Measurements from ENCODE around the gene KCNQ1.

Gene KCNQ1

DNA sequence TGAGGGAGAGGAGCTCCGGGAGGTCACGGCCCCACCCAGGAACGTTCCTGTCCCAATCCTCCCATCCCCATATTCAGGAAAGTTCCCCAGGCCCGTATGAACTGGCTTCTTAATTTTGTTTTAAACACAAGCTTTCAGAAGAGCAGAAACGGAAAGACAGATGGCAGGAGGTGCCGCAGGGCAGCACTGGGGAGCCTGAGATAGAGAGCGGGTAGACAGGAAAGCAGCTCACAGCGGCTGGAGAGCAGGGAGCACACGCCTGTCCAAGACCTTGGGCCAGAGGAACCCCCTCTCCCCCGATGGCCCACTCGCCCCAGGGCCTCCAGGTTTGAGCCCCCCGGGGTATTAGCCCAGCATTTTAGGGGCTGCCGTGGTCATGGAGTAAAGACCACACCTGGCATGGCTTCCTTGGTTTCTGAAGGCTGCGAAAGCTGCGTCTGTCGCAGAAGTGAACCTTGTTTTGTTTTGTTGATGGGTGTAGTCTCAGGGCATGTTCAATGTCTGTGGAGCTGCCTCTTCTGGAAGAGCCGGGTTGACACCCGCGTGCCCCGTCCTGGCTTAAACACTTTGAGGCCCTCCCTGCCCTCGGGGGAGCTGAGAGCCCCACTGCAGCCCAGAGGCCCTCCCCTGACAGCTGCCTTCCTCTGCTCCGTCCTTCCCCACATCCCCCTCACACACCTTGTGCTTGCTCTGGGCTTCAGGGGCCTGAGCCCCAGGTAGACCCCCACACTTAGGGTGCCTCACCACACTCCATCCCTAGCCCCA is 272.9 kb downstream of the KCNQ1 start:
- TF ChIP-seq GATA3 (IDR thresholded peaks at IDR 0.05; ENCODE audit: low read depth, low read length), result no peak
- no peak for TF ChIP-seq GATA2 (IDR thresholded peaks at IDR 0.05; ENCODE audit: low read depth, low read length)

DNA sequence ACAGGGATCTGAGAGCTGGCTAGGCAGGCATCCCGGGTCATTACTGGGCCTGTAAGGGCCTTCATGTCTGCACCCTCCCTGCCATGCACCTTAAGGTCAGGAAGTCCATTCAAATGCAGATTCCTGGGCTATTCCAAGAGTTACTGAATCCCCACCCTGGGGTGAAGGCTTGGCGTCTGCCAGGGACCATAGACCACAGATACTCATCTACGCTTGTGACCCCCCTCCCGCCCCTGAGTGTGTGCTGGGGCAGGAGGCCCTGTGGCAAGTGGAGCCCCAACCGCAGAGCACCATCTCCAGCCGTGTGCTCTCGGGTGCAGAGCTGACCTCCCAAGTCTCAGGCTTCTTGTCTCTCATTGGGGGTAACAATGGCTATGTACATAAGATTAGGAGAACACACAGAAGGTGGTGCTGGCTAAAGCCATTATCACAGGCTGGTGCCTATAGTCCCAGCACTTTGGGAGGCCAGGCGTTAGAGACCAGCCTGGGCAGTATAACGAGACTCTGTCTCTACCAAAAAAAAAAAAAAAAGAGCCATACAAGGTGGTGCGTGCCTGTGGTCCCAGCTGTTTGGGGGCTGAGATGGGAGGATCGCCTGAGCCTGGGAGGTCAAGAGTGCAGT is 274.1 kb downstream of the KCNQ1 start:
- TF ChIP-seq GATA2 (IDR thresholded peaks at IDR 0.05; ENCODE audit: low read depth, low read length), result no peak
- no peak for TF ChIP-seq GATA3 (IDR thresholded peaks at IDR 0.05; ENCODE audit: low read depth, low read length)

DNA sequence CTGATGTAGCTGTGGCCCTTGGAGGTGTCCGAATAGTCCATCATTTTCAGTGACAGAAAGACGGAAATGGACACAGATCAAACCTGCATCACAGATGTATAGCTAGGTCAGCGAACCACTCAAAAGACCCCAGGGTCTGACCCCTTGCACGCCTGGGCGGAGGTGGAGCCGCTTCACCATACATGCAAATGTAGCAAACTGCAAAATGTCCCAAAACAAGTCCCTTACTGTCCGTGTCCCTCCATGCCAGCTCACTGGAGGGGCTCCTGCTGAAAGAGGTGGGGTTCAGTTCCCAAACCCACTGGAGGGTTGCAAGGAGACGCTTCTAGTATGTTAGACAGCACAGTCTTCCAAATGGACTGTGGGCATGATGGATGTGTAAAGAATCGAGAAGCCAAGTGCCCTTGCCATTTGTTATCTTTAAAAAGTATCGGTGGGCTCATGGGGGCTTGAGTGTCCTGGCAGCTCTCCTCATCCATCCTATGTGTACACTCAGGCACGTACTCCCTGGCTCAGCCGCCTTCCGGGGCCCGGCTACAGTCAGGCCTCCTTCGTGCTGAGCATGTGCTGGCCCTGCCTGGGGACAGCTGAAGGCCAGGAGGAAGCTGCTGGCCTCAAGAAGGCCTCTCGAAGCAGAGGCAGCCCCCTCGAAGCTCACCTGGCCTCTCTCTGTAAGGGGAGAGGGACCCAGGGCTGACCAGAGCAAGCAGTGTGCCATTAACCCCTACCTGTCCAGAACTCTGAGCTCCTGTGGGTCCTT is 275.2 kb downstream of the KCNQ1 start:
- TF ChIP-seq GATA2 (IDR thresholded peaks at IDR 0.05; ENCODE audit: low read depth, low read length) (no peak), GATA3 (IDR thresholded peaks at IDR 0.05; ENCODE audit: low read depth, low read length) (no peak)

DNA sequence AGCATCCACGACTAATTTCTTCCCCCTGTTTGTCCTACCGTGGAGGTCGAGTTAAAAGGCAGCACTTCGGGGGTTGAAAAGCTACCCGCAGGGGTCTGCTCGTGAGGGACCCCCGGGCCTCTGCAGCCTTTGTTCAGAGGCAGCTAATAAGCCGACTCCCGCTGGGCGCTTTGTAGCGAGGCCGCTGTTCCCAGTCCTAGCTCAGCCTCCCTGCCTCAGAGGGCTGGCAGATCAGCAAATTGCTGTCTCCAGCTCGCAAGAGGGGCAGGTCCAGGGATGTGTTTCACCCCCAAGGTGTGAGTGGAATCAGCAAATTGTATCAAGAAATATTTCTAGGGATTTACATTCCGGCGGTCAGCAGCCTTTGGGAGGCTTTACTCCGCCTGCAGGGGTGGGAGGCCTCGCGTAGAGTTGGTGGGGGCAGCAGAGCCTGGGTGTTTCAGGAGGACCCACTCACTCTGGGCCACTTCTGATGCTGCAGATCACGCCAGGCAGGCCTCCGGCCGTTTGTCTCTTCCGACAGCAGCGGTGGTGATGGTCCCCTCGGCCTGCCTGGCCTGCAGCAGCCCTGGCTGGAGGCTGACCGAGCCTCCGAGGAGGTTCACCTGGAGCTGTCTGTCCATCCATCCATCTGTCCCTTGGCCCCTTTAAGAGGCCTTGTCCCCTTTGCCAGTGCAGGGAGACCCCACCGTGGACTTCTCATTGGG is 276.6 kb downstream of the KCNQ1 start:
- TF ChIP-seq GATA3 (IDR thresholded peaks at IDR 0.05; ENCODE audit: low read depth, low read length), result no peak
- no peak for TF ChIP-seq GATA2 (IDR thresholded peaks at IDR 0.05; ENCODE audit: low read depth, low read length)

DNA sequence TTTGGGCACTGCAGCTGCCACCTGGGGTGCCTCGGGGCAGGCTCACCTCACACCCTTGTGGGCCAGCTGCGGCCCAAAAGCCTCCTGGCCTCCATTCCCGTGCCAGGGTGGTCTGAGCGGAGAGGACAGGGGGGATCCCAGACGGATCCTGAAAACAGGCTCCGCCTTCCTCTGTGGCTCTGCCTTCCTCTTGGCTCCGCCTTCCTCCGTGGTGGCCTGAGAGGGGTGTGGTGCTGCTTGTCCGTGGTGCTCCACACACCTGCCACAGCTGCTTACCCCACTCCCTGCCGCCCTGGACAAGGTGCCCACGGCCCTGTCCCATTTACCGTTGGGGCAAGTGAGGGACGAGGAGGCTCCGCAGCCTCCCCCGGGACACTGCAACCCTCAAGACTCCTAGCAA is 278.1 kb downstream of the KCNQ1 start:
- TF ChIP-seq GATA2 (IDR thresholded peaks at IDR 0.05; ENCODE audit: low read depth, low read length) (no peak), GATA3 (IDR thresholded peaks at IDR 0.05; ENCODE audit: low read depth, low read length) (no peak)

DNA sequence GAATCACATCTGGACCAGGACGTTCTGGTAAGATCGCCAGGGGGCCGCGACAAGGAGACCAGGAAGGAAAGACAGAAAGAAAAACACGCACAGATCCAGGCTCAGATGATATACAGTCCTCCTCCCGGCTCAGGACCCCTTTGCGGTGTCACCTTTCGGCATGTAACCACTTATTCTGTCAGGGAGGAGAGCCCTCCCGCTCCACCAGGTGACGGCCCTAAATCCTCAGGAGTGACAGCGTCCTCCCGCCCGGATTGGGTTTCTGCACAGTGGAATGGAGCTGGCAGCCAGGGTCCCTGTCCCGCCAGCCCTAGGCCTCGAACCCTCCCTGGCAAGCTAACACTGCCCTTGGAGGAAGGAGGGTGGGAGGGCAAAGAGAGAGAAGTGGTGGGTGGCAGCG is 279.3 kb downstream of the KCNQ1 start:
- TF ChIP-seq GATA2 (IDR thresholded peaks at IDR 0.05; ENCODE audit: low read depth, low read length) (no peak), GATA3 (IDR thresholded peaks at IDR 0.05; ENCODE audit: low read depth, low read length) (no peak)

DNA sequence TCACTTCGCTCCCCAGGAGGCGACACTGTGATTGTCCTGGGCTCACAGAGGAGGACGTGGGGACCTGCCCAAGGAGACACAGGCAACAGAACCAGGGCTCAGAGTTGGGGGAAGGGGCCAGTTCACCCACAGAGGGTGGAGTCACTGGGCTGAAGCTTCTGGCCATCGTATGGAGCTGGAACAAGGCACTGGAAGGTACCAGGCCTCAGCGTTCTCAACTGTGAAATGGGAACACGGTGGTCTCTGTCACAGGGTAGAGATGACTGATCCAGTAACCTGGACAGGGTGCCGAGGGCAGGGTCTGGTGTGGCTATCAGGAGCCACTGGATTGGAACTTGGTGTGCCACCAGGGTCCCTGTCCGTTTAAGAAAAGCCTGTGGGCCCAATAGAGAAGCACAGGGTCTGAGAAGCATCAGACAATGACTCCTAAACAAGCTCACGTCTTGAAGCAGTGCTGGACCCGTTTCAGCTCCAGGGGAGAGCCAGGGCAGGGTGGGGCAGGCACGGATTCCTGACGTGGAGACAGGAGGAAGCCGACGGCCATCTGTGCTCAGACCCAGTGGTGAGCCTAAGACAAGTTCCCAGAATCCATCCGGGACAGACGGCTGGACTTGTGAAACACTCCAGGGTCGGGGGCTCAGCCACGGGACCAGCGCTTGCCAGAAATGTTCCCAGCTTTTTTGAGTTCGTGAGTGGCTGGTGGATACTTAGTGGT is 280.0 kb downstream of the KCNQ1 start:
- TF ChIP-seq GATA2 (IDR thresholded peaks at IDR 0.05; ENCODE audit: low read depth, low read length) (no peak), GATA3 (IDR thresholded peaks at IDR 0.05; ENCODE audit: low read depth, low read length) (no peak)

DNA sequence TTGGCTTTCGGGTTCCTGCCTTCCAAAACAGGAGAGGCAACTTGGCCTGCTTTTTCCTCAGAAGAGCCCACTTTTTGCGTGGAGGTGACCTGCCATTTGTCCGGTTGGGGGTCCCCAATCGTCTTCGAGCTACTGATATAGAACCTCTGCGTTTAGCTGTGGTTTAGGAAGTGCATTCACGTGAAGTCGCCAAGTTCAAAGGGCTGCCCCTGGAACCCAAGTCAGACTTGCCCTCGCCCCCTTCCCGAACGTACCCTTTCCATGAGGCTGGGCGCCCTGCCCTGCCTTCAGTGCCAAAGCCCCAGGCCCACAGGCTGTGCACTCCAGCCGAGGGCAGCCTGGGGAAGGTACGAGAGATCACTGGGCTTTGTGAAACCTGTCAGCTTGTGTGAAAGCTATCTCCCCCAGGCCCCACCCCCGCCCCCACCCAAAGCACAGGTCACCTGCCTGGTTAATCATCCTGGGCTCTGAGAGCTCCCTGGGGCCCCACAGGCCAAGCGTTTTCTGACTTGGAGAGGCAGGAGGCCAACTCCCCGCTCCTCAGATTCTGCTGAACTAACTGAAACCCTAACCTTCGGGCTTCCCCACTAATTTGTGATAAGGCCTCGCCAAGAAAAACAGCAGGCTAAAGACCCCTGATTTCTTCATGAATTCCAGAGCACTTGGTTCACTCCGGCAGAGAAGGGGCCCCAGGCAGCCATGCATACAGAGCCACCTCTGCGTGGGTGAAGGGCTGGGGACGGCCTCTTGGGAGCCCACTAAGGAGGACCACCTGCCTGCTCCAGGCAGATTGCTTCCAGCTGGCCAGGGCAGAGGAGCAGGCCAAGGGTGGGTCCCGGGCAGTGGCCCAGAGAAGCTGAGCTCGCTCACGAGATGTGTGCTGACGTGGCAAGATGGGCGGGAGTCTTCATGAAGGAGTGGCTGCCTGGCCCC is 280.8 kb downstream of the KCNQ1 start:
- TF ChIP-seq GATA3 (IDR thresholded peaks at IDR 0.05; ENCODE audit: low read depth, low read length) (no peak), GATA2 (IDR thresholded peaks at IDR 0.05; ENCODE audit: low read depth, low read length) (no peak)

DNA sequence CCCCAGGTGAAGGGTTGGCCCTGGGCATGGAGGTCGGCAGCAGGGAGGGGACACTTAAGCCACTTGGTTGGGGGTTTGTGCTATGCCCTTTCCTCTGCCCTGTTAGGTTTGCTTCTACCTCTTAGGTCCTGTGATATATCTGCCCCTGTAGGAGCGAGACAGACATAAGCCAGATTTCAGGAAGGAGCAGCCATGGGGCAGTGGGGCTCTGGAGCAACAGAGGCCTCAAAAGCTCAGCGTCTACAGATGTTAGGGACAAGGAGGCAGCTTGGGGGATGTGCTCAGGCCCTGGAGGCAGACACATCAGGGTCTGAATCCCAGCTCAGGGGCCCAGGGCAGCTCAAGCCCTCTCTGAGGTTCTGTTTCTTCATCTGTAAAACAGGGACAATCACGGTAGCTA is 282.2 kb downstream of the KCNQ1 start:
- no peak for TF ChIP-seq GATA2 (IDR thresholded peaks at IDR 0.05; ENCODE audit: low read depth, low read length)
- TF ChIP-seq GATA3 (IDR thresholded peaks at IDR 0.05; ENCODE audit: low read depth, low read length), result no peak

DNA sequence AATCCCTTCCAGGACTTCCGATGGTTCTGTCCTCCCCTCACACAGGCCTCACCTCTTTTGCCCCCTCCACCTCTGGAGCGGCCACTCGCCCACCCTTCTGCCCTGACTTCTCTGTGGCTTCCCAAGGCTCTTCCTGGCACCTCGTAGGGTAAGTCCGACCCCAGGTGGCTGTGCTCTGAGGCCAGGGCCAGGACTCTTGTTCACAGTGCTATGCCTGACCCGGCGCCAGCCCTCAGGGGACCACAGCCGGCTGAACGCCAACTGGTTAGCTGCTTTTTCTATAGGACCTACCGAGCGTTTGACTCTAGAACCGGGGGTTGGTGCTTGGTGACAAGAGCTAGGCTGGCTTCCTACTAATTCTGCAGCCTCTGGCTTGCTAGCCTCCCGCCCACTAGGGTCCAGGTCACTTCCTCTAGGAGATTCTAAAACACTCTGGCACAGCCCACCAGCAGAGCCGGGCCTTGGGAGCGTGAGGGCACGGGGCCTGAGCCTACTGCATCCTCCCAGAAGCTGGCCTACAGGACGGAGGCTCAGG is 283.4 kb downstream of the KCNQ1 start:
- TF ChIP-seq GATA2 (IDR thresholded peaks at IDR 0.05; ENCODE audit: low read depth, low read length) (no peak), GATA3 (IDR thresholded peaks at IDR 0.05; ENCODE audit: low read depth, low read length) (no peak)

DNA sequence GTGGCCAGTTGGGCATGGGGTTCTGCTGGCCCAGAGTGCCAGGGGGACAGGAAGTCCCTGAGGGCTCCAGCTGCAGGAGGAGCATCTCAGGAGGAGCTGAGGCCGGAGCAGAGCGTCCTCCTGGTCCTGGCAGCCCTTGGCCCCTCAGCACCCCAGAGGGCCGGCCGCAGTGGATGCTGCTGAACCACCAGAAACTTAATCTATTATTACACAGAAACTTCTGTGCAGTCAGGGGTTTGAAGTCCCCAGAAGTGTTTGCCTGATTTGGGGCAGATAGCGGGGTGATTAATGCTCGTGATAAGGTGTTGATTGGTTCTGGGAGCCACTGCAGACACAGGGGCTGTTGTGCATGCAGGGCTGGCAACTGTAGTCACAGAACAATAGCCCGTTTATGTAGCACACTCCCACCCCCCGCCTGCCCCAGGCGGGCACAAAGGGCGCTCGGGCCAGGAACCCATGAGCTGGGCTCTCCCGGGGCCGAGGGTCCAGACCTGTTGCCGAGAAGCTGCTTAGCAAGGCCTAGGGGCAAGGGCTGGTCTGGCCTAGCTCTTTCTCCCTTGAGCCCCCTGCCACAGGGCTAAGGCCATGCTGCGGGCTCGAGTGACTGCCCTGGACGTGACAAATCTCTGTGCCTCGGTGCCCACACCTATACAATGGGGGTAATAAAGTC is 284.0 kb downstream of the KCNQ1 start:
- no peak for TF ChIP-seq GATA3 (IDR thresholded peaks at IDR 0.05; ENCODE audit: low read depth, low read length)
- TF ChIP-seq GATA2 (IDR thresholded peaks at IDR 0.05; ENCODE audit: low read depth, low read length), result peak; percentile 92

DNA sequence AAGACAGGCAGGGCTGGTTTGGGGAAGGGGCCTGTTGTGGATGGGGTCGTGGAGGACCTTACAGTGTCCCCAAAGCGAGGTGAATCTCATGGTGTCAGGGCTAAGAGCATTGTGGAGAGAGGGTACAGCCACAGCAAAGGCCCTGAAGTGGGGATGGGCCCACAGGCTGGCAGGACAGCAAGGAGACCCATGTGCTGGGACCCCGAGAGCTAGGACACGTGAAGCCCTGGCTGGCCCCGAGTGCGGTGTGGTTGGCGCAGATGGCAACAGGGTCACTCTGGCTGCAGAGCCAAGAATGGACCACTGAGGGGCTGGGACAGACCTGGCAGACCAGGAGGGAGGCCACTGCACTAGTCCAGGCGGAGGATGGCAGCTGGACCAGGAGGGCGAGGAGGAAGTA is 285.0 kb downstream of the KCNQ1 start:
- no peak for TF ChIP-seq GATA3 (IDR thresholded peaks at IDR 0.05; ENCODE audit: low read depth, low read length)
- TF ChIP-seq GATA2 (IDR thresholded peaks at IDR 0.05; ENCODE audit: low read depth, low read length), result no peak
